ENCODE measurements around the gene MOV10L1. TPM values are rescaled to one million over a fixed set of nuclear protein-coding genes. Genes with fewer than 3 reads are reported as not detected.

The MOV10L1 gene
- total RNA-seq, 4 donors from 2014 or later: 0.68 to 0.80 TPM; not detected in 2

GRCh38 chr22:50192436-50193204, 102.8 kb downstream of the MOV10L1 start:
- H3K4me3 ChIP-seq: no peak overlapping the region
- peak overlapping the region; percentile 10 for H3K27ac ChIP-seq
- WGBS: 65% methylated on average over 16 of the region's 25 CpGs
- no peaks in the 10 kb centered on the region for H3K9me3 ChIP-seq
- H3K27me3 ChIP-seq: no peaks in the 10 kb centered on the region
- TF ChIP-seq POLR2A (IDR thresholded peaks at IDR 0.05) (no peak), POLR2AphosphoS5 (IDR thresholded peaks at IDR 0.05) (no peak), EP300 (IDR thresholded peaks at IDR 0.05) (no peak), CTCF (IDR thresholded peaks at IDR 0.05) (no peak)
- no peak for DNase-seq (ENCODE audit: low spot score in 2 of 2)
- H3K36me3 ChIP-seq: peaks cover 30% of the 10 kb centered on the region
- H3K4me1 ChIP-seq: peaks cover 45% of the 10 kb centered on the region

- WGBS: 60% methylated on average over 1 of the region's 8 CpGs
- H3K27ac ChIP-seq: no peak overlapping the region
- H3K36me3 ChIP-seq: peaks cover 40% of the 10 kb centered on the region
- no peak overlapping the region for H3K4me3 ChIP-seq
- H3K9me3 ChIP-seq: no peaks in the 10 kb centered on the region
- H3K27me3 ChIP-seq: no peaks in the 10 kb centered on the region
- peaks cover 43% of the 10 kb centered on the region for H3K4me1 ChIP-seq
- no peak for TF ChIP-seq POLR2AphosphoS5 (IDR thresholded peaks at IDR 0.05)
- TF ChIP-seq CTCF (IDR thresholded peaks at IDR 0.05): no peak
- no peak for TF ChIP-seq EP300 (IDR thresholded peaks at IDR 0.05)
- no peak for DNase-seq (ENCODE audit: low spot score in 2 of 2)
Observed at GRCh38 chr22:50193621-50194020, 103.8 kb downstream of the MOV10L1 start.

GRCh38 chr22:50194037-50194805, 104.4 kb downstream of the MOV10L1 start:
- no peak for DNase-seq (ENCODE audit: low spot score in 2 of 2)
- no peak overlapping the region for H3K4me3 ChIP-seq
- peaks cover 42% of the 10 kb centered on the region for H3K36me3 ChIP-seq
- WGBS: 95% methylated on average over 19 of the region's 44 CpGs
- H3K27me3 ChIP-seq: no peaks in the 10 kb centered on the region
- no peak overlapping the region for H3K27ac ChIP-seq
- peaks cover 37% of the 10 kb centered on the region for H3K4me1 ChIP-seq
- TF ChIP-seq CTCF (IDR thresholded peaks at IDR 0.05): no peak
- no peak for TF ChIP-seq EP300 (IDR thresholded peaks at IDR 0.05)
- TF ChIP-seq POLR2AphosphoS5 (IDR thresholded peaks at IDR 0.05): no peak
- H3K9me3 ChIP-seq: no peaks in the 10 kb centered on the region

- no peaks in the 10 kb centered on the region for H3K27me3 ChIP-seq
- no peak for TF ChIP-seq POLR2A (IDR thresholded peaks at IDR 0.05)
- TF ChIP-seq CTCF (IDR thresholded peaks at IDR 0.05): no peak
- TF ChIP-seq EP300 (IDR thresholded peaks at IDR 0.05): no peak
- TF ChIP-seq POLR2AphosphoS5 (IDR thresholded peaks at IDR 0.05): no peak
- no peak overlapping the region for H3K27ac ChIP-seq
- peaks cover 27% of the 10 kb centered on the region for H3K4me1 ChIP-seq
- H3K9me3 ChIP-seq: no peaks in the 10 kb centered on the region
- H3K36me3 ChIP-seq: peaks cover 42% of the 10 kb centered on the region
- H3K4me3 ChIP-seq: no peak overlapping the region
- no peak for DNase-seq (ENCODE audit: low spot score in 2 of 2)
- 100% methylated on average over 2 of the region's 18 CpGs for WGBS
Observed at GRCh38 chr22:50196256-50196655, 106.5 kb downstream of the MOV10L1 start.

All from suprapubic skin (tissue), 4 donors.